ENCODE data around the gene HOMER1.
"Not testable (repeated sequence)": the region's sequence is repeated elsewhere in the genome, so short reads cannot be mapped to it uniquely, and the experiment has no call there.

Gene HOMER1

DNA sequence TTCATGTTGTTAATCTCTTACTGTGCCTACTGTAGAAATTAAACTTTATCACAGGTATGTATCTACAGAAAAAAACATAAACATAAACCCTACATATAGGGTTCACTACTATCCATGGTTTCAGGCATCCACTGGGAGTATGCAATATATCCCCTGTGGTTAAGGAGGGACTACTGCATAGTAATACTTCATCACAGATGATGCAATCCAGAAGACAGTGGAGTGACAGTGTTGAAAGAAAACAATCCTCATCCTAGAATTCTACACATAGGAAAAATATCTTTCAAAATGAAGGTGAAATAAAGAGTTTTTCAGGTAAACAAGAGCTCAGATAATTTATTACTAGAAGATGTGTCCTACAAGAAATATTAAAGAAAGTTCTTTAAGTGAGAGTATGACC, 105.9 kb downstream of the HOMER1 start:
- no peak for FAIRE-seq

DNA sequence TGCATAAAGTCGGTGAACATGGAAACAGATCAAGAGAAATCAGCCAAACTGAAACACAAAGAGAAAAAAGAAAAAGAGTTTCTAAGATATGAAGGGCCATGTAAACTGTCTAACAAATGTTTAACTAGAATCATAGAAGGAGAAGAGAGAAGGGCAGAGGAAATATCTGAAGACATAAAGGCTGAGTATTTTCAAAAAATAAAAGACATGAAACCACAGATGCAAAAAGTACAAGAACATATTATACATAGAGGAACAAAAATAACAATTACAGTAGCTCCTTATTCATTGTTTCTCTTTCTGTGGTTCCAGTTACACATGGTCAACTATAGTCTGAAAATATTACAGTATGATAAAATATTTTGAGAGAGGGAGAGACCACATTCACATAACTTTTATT, 106.3 kb downstream of the HOMER1 start:
- FAIRE-seq = no peak

DNA sequence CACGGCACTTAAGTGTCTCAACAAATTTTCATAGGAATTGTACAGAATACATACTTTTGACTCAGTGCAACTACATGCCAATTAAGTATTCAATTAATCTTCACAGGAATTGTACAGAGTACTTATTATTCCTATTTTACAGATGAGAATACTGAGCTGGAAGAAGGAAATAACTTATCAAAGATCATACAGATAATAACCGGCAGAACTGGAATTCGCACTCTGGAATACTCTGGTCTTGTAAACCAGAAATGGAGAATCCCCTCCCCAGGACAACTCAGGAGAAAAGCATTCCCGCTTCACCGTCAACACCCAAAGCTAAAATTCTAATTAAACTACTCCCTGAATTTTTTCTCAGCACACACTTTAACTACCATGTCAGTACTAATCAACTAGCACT, 112.7 kb downstream of the HOMER1 start:
- no peak for FAIRE-seq

DNA sequence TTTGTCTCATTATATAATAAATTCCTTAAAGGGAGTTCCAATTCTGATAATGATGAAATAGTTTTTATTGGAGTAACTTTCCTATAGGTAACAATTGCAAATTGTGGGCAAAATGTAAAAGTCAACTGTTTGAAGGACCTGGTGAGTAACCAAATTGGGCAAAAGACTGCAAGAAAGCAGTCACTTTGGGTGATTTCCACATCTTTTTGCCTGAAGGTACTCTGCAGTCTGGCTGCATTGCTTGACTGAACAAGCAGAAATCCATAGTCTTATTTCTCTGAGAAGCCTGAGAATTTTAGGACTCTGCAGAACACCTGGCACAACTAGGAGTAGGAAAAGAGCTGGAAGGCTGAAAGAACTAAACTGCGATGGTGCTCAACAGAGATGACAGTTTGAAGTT, 114.9 kb downstream of the HOMER1 start:
- no peak for FAIRE-seq

DNA sequence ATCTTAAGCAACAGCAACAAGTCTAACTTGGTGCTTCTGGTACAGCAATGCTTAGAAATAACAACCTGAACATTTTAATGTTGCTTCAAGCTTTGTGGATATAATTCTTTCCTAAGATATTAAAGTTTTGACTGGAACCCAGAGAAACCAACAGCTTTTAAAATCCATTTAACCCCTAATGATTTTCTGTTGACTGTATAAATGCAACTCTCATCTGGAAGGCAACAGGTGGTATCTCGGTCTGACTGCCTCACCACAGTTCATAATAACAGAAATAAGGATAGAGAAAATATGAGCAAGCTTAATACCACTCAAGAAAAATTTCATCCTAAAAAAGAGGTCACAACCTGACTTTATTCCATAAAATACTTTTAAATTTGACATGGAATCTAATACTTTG, 116.9 kb downstream of the HOMER1 start:
- FAIRE-seq = no peak

DNA sequence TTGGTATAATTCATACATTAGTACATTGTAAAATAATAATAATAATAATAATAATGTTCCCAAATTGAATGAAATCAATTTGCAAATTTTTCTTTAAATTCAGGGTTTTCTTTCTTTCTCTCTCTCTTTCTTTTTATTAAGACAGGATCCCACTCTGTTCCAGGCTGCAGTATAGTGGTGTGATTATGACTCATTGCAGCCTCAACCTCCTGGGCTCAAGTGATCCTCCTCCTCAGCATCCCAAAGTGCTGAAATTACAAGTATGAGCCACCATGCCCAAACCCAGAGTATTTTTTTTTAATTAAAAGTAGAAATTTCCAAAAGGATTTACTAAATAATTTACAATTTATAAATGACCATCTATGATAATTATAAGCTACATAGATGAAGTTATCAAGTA, 117.7 kb downstream of the HOMER1 start:
- FAIRE-seq = no peak

DNA sequence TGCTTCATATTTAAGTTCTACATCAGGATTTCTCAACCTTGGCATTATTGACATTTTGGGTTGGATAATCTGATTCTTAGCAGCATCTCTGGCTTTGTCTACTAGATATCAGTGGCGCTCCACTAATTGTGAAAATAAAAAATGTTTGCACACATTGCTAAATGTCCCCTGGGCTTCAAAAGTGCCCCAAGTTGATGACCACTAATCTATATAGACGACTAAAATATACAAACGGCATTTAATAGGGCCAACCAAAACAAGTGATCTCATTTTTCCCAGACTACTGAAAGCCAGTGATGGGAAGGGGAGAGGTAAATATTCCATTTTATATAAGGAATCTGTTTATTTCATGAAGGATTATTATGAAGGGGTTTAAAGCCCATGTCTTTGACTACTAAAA, 118.6 kb downstream of the HOMER1 start:
- no peak for FAIRE-seq

DNA sequence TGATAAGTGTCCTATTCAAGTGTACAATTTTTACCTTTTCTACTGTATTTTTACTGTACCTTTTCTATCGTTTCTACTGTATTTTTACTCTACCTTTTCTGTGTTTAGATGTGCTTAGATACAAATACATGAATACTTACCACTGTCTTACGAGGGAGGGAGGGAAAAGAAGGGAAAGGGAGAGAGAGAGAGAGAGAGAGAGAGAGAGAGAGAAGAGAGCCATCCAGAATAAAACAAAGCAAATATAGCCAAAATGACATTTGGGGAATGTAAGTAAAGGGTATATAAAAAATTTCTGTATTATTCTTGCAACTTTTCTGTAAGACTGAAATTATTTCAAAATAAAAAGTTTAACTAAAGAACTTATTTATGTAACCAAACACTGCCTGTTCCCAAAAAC, 121.2 kb downstream of the HOMER1 start:
- no peak for FAIRE-seq

DNA sequence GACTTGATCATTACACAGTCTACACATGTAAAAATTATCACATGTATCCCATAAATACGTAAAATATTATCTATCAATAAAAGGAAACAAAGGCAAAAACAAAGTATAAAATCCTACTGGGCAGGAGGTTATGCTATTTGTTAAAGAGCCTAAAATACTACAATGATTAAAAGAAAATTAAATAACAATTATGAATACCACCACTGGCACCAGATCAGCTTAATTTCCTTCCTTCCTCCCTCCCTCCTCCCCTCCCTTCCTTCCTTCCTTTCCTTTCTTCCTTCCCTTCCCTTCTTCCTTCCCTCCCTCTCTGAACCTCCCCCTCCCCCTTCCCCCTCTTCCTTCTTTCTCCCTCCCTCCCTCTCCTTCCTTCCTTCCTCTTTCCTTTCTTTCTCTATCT, 127.3 kb downstream of the HOMER1 start:
- no peak for FAIRE-seq

DNA sequence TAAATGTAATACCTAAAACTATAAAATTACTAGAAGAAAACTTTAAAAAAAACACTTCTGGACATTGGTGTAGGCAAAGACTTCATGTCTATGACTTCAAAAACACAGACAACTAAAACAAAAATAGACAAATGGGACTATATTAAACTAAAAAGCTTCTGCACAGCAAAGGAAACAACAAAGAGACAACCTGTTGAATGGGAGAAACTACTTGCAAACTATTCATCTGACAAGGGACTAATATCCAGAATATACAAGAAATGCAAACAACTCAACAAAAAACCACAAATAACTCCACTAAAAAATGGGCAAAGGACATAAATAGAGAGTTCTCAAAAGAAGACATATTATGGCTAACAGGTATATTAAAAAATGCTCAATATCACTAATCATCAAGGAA, 128.8 kb downstream of the HOMER1 start:
- FAIRE-seq = not testable (repeated sequence)

DNA sequence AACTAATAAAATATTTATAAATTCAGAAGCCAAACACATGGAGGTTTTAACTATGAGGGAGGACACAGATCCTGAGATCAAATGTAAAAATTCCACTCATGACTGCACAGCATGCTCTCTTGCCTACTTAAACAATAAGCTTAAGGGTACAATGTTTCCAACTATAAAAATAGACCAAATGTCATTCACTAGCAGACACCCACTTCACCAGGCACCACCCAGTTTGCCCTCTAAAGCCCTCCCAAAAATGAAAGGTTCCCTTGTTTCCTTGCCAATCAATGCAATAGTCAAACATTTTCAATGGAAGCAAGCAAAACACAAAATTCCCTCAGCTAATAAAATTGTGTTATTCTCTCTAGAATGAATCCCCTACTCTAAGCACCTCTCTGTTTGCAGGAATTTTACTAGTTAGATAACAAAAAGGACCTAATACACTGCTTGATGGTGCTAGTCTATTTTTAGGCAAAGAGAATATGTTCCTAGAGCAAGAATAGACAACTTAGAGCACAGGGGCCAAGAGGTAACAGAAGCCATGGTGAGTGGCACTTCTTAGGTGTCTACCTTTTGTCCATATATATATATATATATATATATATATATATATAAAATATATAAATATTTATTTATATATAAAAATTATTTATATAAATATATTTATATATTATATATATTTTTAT, 135.3 kb downstream of the HOMER1 start:
- no peak for FAIRE-seq

DNA sequence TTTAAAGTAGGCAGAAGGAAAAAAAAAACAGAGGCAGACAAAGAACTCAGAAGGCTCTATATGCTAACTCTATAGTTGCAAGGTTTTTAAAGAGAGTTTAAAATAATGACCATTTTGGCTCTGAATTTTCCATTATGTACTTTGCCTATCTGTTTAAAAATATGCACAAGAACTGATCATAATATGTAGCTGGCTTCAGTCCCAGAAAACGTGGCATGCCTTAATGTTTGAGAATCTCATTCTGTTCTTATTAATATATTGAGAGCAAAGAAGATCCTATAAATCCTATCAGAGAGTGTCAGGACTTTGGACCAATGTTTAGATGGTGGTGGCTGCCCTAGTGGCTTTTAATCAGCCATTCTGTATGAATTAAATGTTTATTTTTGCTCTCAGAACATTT, 156.5 kb downstream of the HOMER1 start:
- FAIRE-seq = no peak

DNA sequence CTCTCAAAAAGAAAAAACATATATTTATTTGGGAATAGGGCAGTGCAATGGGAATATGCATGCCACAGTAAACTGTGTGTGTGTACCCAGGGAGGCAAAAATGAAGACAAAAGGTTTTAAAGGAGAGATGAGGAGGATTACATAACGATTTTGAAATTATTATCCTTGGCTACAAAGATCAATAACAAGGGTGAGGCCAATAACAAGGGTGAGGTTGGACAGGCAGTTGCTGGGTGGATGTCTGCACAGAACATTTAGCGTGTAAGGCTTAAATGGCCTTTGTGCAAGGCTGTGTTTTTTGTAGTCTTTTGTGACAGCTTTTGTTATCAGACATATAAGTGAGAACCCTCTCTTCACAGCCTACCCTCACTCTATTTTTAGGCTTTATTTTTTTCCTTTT, 164.1 kb downstream of the HOMER1 start:
- no peak for FAIRE-seq

DNA sequence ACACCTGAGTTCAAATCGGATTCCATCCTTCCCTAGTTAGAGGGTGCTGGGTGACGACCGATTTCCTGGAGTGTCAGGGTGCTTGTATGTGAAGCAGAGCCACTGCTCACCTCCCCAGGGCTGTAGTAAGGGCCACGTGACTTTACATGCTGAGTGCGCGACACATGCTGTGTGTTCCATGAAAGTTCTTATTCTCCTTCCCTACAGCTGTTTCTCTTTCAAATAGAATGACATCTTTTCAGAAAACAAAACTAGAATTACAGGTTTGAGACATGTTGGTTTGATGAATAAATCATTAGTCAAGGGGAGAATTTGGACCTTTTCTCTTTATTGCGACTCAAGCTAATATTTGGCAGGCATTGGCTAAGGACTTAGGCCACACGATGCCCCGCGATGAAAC, 164.9 kb downstream of the HOMER1 start:
- FAIRE-seq = no peak

DNA sequence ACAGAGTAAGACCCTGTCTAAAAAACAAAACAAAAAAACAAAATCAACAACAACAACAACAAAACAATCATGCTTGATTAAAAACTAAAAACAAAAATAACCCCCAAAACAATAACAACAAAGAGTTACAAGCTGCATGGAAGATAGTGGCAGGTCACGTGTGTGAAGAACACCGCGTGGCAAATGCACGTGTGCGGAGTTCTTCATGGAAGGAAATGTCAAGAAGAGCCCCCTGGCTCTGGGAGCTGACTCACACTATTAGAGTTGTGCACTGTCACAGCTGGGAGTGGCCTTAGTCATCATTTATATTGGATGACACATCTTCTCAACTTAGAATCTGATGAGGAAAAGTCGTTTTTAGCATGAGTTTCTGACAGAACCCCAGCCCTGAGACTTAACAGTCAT, 167.5 kb downstream of the HOMER1 start:
- no peak for FAIRE-seq

DNA sequence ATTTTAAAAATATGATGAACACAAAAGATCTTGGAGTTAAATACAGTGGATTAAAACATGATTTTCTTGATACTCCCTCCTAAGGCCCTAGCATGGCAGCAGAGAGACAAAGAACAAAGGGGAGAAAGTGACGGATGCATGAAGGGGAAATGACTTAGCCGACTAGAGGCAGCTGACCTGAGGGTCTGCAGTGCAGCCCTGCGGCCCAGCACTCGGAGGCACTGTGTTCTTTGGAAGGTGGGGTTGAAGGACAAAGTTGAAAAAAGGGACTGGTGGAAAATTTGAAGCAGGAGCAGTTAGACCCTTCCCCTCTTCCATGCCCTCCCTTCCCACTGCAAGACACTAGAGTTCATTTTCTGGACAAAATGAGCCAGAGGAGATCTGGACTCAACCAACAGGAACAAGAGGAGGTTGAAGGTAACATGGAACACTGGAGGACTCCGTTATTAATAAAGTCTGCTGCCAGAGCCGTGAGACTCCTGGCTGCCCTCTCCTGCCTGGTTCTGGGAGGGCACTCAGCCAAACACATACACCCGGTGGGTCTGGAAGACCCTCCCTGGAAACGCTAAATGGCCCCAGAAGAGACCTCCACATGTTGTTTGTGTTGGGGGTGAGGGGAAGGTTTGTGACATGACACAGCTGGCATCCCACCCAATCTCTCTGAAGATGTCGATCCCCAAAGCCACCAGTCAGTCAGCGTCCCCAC, 179.9 kb downstream of the HOMER1 start:
- FAIRE-seq = no peak

DNA sequence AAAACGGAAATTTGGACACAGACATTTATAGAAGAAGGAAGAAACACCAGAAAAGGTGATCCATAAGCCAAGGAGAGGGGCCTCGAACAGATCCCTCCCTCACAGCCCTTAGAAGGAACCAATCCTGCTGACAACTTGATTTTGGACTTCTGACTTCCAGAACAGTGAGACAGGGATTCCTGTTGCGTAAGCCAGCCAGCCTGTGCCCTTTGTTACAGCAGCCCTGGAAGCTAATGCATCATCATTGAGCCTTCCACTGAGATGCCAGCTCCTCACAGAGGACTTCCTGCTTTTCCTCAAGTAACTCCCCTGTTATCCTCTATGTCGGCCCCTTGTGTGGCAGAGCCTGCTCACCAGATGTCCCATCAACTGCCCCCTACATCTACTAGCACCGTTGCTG, 183.9 kb downstream of the HOMER1 start:
- no peak for FAIRE-seq

DNA sequence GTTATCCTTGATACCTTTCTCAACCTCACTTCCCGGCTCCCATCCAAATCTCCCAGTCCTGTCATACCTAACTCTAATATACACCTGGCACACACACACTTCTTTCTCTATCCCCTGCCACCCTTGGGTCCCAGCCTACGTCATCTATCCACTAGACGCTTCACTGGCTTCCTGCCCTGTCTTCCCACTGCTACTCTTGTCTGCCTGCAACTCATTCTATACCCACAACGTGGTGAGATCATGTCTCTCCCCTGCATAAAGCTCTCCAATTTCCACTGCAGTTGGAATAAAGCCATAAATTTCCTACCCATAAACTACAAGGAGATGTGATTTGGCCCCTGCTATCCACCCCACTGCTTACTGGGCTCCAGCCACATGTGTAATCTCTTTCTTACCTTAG, 184.5 kb downstream of the HOMER1 start:
- no peak for FAIRE-seq

Data from islet of Langerhans (tissue), 1 donor.